ENCODE measurements around the gene SLC25A39.

- TF ChIP-seq, protein P1, sequence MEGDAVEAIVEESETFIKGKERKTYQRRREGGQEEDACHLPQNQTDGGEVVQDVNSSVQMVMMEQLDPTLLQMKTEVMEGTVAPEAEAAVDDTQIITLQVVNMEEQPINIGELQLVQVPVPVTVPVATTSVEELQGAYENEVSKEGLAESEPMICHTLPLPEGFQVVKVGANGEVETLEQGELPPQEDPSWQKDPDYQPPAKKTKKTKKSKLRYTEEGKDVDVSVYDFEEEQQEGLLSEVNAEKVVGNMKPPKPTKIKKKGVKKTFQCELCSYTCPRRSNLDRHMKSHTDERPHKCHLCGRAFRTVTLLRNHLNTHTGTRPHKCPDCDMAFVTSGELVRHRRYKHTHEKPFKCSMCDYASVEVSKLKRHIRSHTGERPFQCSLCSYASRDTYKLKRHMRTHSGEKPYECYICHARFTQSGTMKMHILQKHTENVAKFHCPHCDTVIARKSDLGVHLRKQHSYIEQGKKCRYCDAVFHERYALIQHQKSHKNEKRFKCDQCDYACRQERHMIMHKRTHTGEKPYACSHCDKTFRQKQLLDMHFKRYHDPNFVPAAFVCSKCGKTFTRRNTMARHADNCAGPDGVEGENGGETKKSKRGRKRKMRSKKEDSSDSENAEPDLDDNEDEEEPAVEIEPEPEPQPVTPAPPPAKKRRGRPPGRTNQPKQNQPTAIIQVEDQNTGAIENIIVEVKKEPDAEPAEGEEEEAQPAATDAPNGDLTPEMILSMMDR (IDR thresholded peaks at IDR 0.05): no peak
- TF ChIP-seq POLR2A (IDR thresholded peaks at IDR 0.05): no peak
Observed at GRCh38 chr17:44314031-44314430, 10.6 kb downstream of the SLC25A39 start.

Measured in body of pancreas (tissue), 4 donors.